ENCODE results near the gene PKM.

- TF ChIP-seq IFI16 (CRISPR knock-in tag; IDR thresholded peaks at IDR 0.05) (no peak), ARID3B (CRISPR knock-in tag; IDR thresholded peaks at IDR 0.05; ENCODE audit: borderline replicate concordance) (no peak), NCOA4 (IDR thresholded peaks at IDR 0.05; ENCODE audit: partially characterized antibody) (no peak), EHMT2 (IDR thresholded peaks at IDR 0.05) (no peak), KLF13 (tag; IDR thresholded peaks at IDR 0.05; ENCODE audit: borderline replicate concordance, low read depth) (no peak), ZBTB33 (CRISPR knock-in tag; IDR thresholded peaks at IDR 0.05) (no peak), AFF1 (IDR thresholded peaks at IDR 0.05; ENCODE audit: low read depth in 1 of 2, partially characterized antibody in 2 of 2) (no peak), ZNF695 (CRISPR knock-in tag; IDR thresholded peaks at IDR 0.05) (no peak), PTBP1 (IDR thresholded peaks at IDR 0.05; ENCODE audit: low read depth, low read length) (no peak), POLR2AphosphoS5 (IDR thresholded peaks at IDR 0.05; ENCODE audit: control insufficient read depth, insufficient read depth, low read depth, low read length) (no peak), HDAC1 (IDR thresholded peaks at IDR 0.05) (no peak), POLR2A (conservative IDR thresholded peaks at IDR 0.05) (no peak)
These were observed 54.8 kb downstream of the PKM start for GRCh38 chr15:72176159-72176558.
